Chondrocyte (in vitro differentiated cells): ENCODE measurements around the gene MRPS2. TPM values are rescaled to one million over a fixed set of nuclear protein-coding genes. Genes with fewer than 3 reads are reported as not detected.
"Not testable (repeated sequence)": the region's sequence is repeated elsewhere in the genome, so short reads cannot be mapped to it uniquely, and the experiment has no call there.

Source experiments
- DNase-seq: peaks from one replicate; pipeline ENCODE4 v3.0.0; 2021; ENCODE audit warnings: mixed read lengths, low spot score
- H3K27ac Mint-ChIP-seq: one replicate; pipeline ENCODE4 v1.8.0; 2021; ENCODE audit warnings: mild to moderate bottlenecking, moderate library complexity, mixed read lengths; ENCODE audit not compliant: unreplicated experiment
- H3K27me3 Mint-ChIP-seq: 2 replicates; pipeline ENCODE4 v1.8.0; 2021; ENCODE audit warnings: low read depth, mixed read lengths
- H3K36me3 Mint-ChIP-seq: 2 replicates; pipeline ENCODE4 v1.8.0; 2021; ENCODE audit warnings: low read depth, mixed read lengths
- H3K4me1 Mint-ChIP-seq: 2 replicates; pipeline ENCODE4 v1.8.0; 2021; ENCODE audit warnings: low read depth, mild to moderate bottlenecking, mixed read lengths
- H3K4me3 Mint-ChIP-seq: one replicate; pipeline ENCODE4 v1.8.0; 2021; ENCODE audit warnings: mild to moderate bottlenecking, moderate library complexity, mixed read lengths; ENCODE audit not compliant: unreplicated experiment
- H3K9me3 Mint-ChIP-seq: 2 replicates; pipeline ENCODE4 v1.8.0; 2021; ENCODE audit warnings: low read depth, mixed read lengths
- CTCF ChIP-seq: fragments of 200-600 bp; sonication (generic); IDR thresholded peaks from 2 replicates; pipeline ENCODE4 v1.5.0; 2021; ENCODE audit warnings: antibody characterized with exemption, mild to moderate bottlenecking, moderate library complexity
- total RNA-seq: library from RNA; stranded (reverse); gene quantifications from 3 replicates; pipeline ENCODE4 v1.2.1, GENCODE V29; 2021

MRPS2 gene
- total RNA-seq, 1 donor from 2014 or later, result 24.4 TPM

- no peak overlapping the region for H3K4me3 Mint-ChIP-seq
- H3K4me1 Mint-ChIP-seq, result no peaks in the 10 kb centered on the region
- DNase-seq, result peak; percentile 40
- peaks cover 23% of the 10 kb centered on the region for H3K27me3 Mint-ChIP-seq
- peaks cover 14% of the 10 kb centered on the region for H3K9me3 Mint-ChIP-seq
- TF ChIP-seq CTCF, result no peak
- no peak overlapping the region for H3K27ac Mint-ChIP-seq
- peaks cover 2% of the 10 kb centered on the region for H3K36me3 Mint-ChIP-seq
Measured at GRCh38 chr9:135456436-135457104, 43.9 kb upstream of the MRPS2 start.

GRCh38 chr9:135458478-135458877 lies 42.0 kb upstream of the MRPS2 start:
- DNase-seq, H3K27ac Mint-ChIP-seq, H3K4me3 Mint-ChIP-seq, H3K36me3 Mint-ChIP-seq, H3K4me1 Mint-ChIP-seq: not testable (repeated sequence)
- peaks cover 14% of the 10 kb centered on the region for H3K9me3 Mint-ChIP-seq
- peaks cover 22% of the 10 kb centered on the region for H3K27me3 Mint-ChIP-seq

- Mint-ChIP-seq H3K27ac (no peak overlapping the region), H3K27me3 (peaks cover 7% of the 10 kb centered on the region), H3K36me3 (no peaks in the 10 kb centered on the region), H3K4me3 (no peak overlapping the region), H3K4me1 (no peaks in the 10 kb centered on the region), H3K9me3 (peaks cover 4% of the 10 kb centered on the region)
- DNase-seq, result no peak
- TF ChIP-seq CTCF, result no peak
Measured at GRCh38 chr9:135461936-135462335, 38.5 kb upstream of the MRPS2 start.

- no peak overlapping the region for H3K27ac Mint-ChIP-seq
- peaks cover 7% of the 10 kb centered on the region for H3K27me3 Mint-ChIP-seq
- DNase-seq, result no peak
- no peak for TF ChIP-seq CTCF
- no peaks in the 10 kb centered on the region for H3K4me1 Mint-ChIP-seq
- H3K9me3 Mint-ChIP-seq, result peaks cover 4% of the 10 kb centered on the region
- H3K36me3 Mint-ChIP-seq, result no peaks in the 10 kb centered on the region
- no peak overlapping the region for H3K4me3 Mint-ChIP-seq
Measured at GRCh38 chr9:135463140-135463539, 37.3 kb upstream of the MRPS2 start.

DNA sequence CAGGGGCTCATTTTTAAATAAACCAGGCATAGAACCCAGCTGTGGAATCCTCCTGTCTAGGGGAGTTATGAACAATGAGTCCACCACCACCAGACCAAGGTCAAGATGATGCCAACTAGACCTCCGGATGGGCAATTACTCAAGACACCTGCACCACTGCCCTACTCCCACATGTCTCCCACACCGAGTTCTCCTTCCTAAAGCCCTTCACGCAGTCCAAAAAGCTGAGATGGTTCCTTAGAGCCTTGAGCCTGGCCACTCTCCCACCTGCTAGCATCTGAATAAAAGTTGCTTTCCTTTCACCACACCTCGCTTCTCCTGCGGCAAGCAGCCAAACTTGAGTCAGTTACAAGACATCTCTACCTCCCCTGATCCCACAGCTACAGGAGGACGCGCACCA lies 36.3 kb upstream of the MRPS2 start:
- DNase-seq, result no peak
- H3K27me3 Mint-ChIP-seq, result peaks cover 4% of the 10 kb centered on the region
- no peak overlapping the region for H3K4me3 Mint-ChIP-seq
- no peak overlapping the region for H3K27ac Mint-ChIP-seq
- H3K9me3 Mint-ChIP-seq, result no peaks in the 10 kb centered on the region
- no peaks in the 10 kb centered on the region for H3K36me3 Mint-ChIP-seq
- H3K4me1 Mint-ChIP-seq, result peaks cover 5% of the 10 kb centered on the region
- TF ChIP-seq CTCF, result no peak
